CD8-positive, alpha-beta memory T cell (primary cell): ENCODE measurements around the gene MAST4. TPM values are rescaled to one million over a fixed set of nuclear protein-coding genes. Genes with fewer than 3 reads are reported as not detected.

Source experiments
- CTCF ChIA-PET: fragments of 350-600 bp; sonication (Branson Sonifier 250); formaldehyde crosslinking; loops from one replicate; lab custom pipeline; 2021; ENCODE audit warnings: antibody characterized with exemption; lab: Charles Lee
- POLR2A ChIA-PET: fragments of 350-600 bp; sonication (Branson Sonifier 250); formaldehyde crosslinking; loops from one replicate; lab custom pipeline; 2021; ENCODE audit warnings: antibody characterized with exemption; lab: Charles Lee
- DNase-seq, 5 donors: peaks; one replicate each; pipeline versions ENCODE4 v3.0.0 to v3.0.0-alpha.2; 2020 to 2022; ENCODE audit warnings: mixed read lengths in 1 of 5
- H3K27ac ChIP-seq: one replicate; pipeline ENCODE4 v1.7.0; 2013; ENCODE audit warnings: low read depth, mild to moderate bottlenecking, low read length, moderate library complexity
- H3K27me3 ChIP-seq: 2 replicates; pipeline ENCODE4 v1.7.0; 2013; ENCODE audit warnings: low read length, mild to moderate bottlenecking; ENCODE audit not compliant: insufficient read depth, poor library complexity, severe bottlenecking
- H3K36me3 ChIP-seq: 2 replicates; pipeline ENCODE4 v1.7.0; 2013; ENCODE audit warnings: mild to moderate bottlenecking, low read length, moderate library complexity; ENCODE audit not compliant: insufficient read depth
- H3K4me1 ChIP-seq: 2 replicates; pipeline ENCODE4 v1.7.0; 2013; ENCODE audit warnings: mild to moderate bottlenecking, low read length, moderate library complexity; ENCODE audit not compliant: insufficient read depth
- H3K4me3 ChIP-seq: 2 replicates; pipeline ENCODE4 v1.7.0; 2013; ENCODE audit warnings: mild to moderate bottlenecking, low read length
- H3K9me3 ChIP-seq: 2 replicates; pipeline ENCODE4 v1.7.0; 2013; ENCODE audit warnings: mild to moderate bottlenecking, low read length
- H3K27ac Mint-ChIP-seq, 8 donors: one replicate each; pipeline ENCODE4 v1.8.0; 2020 to 2021; ENCODE audit warnings: mixed read lengths in 8 of 8, mild to moderate bottlenecking in 6 of 8, inconsistent platforms in 3 of 8, moderate library complexity in 3 of 8
- H3K27me3 Mint-ChIP-seq, 2 donors: one replicate each; pipeline ENCODE4 v1.8.0; 2020 to 2021; ENCODE audit warnings: mixed read lengths in 2 of 2, mild to moderate bottlenecking in 1 of 2, moderate library complexity in 1 of 2
- H3K36me3 Mint-ChIP-seq, 3 donors: one replicate each; pipeline ENCODE4 v1.8.0; 2020 to 2021; ENCODE audit warnings: mixed read lengths in 3 of 3, inconsistent platforms in 1 of 3, mild to moderate bottlenecking in 1 of 3
- H3K4me1 Mint-ChIP-seq, 3 donors: one replicate each; pipeline ENCODE4 v1.8.0; 2020 to 2021; ENCODE audit warnings: mixed read lengths in 3 of 3, inconsistent platforms in 1 of 3, mild to moderate bottlenecking in 1 of 3
- H3K4me3 Mint-ChIP-seq, 7 donors: one replicate each; pipeline ENCODE4 v1.8.0; 2020 to 2021; ENCODE audit warnings: mixed read lengths in 7 of 7, mild to moderate bottlenecking in 6 of 7, moderate library complexity in 4 of 7, inconsistent platforms in 2 of 7
- H3K9me3 Mint-ChIP-seq, 5 donors: one replicate each; pipeline ENCODE4 v1.8.0; 2020 to 2022; ENCODE audit warnings: mixed read lengths in 5 of 5, mild to moderate bottlenecking in 3 of 5, moderate library complexity in 2 of 5, inconsistent platforms in 1 of 5
- polyA plus RNA-seq: library from polyadenylated mRNA; unstranded; fragments of 300-500 nt; fragmentation: Illumina TruSeq; gene quantifications from one replicate; pipeline ENCODE4 v1.2.3, GENCODE V29; 2021
- total RNA-seq, 2 experiments: library from RNA; stranded (reverse); gene quantifications; one replicate each; pipeline ENCODE4 v1.2.3, GENCODE V29; 2021

Gene MAST4
- total and polyA plus RNA-seq, 3 experiments from 2014 or later: 5.0 to 7.2 (median 6.5) TPM

DNA sequence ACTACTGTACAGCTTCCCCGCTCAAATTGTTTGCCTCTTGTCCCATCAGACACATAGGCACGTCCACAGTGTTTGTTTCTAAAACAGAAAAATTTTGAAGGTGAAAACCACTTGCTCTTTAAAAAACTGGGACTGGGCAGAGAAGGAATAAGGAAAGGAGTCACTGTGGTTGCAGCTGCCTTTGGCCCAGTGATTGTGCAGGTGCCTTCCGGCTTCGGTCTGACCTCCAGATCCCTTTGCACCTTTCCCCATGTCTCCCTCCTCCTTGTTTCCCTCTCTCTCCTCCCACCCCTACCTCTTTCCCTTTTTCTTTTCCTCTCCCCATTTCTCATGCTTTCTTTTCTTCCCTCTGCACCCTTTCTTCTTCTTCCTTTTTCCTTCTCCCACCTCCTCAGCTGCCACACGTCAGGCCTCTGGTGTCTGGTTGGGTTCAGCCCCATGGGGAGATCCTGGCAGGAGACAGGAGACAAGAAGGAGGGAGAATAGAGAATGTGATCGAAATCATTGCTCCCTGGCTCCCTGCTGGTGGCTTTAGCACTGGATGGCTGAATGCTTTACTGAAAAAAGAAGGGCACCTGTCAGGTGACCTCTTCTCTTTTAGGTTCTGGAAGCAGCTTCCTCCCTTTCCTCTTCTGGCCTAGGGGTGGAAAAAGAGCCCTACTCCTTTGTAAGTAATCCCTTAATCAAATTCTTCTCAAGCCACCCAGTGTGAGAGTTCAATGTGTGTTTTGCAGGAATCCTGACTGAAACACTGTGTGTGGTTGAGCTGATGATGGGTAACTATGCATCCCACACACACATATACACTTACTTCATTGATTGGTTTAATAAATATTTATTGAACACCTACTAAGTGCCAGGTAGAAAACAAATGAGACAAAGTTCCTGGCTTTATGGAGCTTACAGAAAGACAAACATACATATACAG, 267.3 kb downstream of the MAST4 start:
- Histone ChIP-seq H3K4me1 (no peaks in the 10 kb centered on the region), H3K9me3 (no peaks in the 10 kb centered on the region), H3K36me3 (no peaks in the 10 kb centered on the region), H3K4me3 (no peak overlapping the region), H3K27ac (no peak overlapping the region), H3K27me3 (no peaks in the 10 kb centered on the region)
- ChIA-PET CTCF (no interaction called here), POLR2A (no interaction called here)
- no peaks in the 10 kb centered on the region for H3K36me3 Mint-ChIP-seq
- no peaks in the 10 kb centered on the region for H3K4me1 Mint-ChIP-seq
- H3K27me3 Mint-ChIP-seq: peaks cover 6 to 60% of the 10 kb centered on the region in 2 donors
- peak overlapping the region in 1 of 8 donors; percentile 6 for H3K27ac Mint-ChIP-seq
- no peak overlapping the region for H3K4me3 Mint-ChIP-seq
- DNase-seq: no peak
- no peaks in the 10 kb centered on the region for H3K9me3 Mint-ChIP-seq

DNA sequence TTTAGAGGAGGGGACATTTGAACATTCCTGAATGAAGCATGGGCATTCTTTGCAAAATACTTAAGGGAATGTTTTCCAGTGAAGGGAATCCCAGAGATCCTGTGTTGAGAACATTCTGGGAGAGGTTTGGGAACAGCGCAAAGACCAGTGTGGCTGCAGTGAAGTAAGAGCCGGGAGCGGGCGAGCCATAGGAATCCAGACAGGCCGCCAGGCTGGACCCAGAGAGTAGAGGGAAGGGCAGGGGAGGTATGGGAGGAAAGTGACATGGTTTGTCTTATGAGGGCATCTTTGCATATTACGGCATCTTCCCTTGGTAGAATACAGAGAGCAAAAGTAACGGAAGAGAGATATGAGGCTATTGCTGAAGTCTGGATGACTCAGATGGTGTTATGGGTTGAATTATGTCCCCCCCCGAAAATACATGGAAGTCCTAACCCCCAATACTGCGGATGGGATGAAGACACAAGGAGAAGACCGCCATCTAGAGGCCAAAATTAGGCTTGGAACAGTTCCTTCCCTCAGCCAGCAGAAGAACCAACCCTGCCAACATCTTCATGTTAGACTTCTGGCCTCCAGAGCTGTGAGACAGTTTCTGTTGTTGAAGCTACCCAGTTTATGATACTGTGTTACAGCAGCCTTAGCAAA, 268.2 kb downstream of the MAST4 start:
- H3K4me3 Mint-ChIP-seq: no peak overlapping the region
- peaks cover 6 to 60% of the 10 kb centered on the region in 2 donors for H3K27me3 Mint-ChIP-seq
- Histone ChIP-seq H3K4me3 (no peak overlapping the region), H3K36me3 (no peaks in the 10 kb centered on the region), H3K27me3 (no peaks in the 10 kb centered on the region), H3K9me3 (no peaks in the 10 kb centered on the region), H3K27ac (no peak overlapping the region), H3K4me1 (no peaks in the 10 kb centered on the region)
- H3K36me3 Mint-ChIP-seq: no peaks in the 10 kb centered on the region
- H3K9me3 Mint-ChIP-seq: no peaks in the 10 kb centered on the region
- DNase-seq: peak in 1 of 5 donors; percentile 1
- no peaks in the 10 kb centered on the region for H3K4me1 Mint-ChIP-seq
- H3K27ac Mint-ChIP-seq: peak overlapping the region in 2 of 8 donors; percentile 6 to 67
- ChIA-PET POLR2A (no interaction called here), CTCF (interaction anchor here (0.7 to 1.1 kb wide), 2 partner anchors 45 to 1407 kb away, joined by 3 to 4 read pairs; no protein-coding TSS in a partner anchor)

DNA sequence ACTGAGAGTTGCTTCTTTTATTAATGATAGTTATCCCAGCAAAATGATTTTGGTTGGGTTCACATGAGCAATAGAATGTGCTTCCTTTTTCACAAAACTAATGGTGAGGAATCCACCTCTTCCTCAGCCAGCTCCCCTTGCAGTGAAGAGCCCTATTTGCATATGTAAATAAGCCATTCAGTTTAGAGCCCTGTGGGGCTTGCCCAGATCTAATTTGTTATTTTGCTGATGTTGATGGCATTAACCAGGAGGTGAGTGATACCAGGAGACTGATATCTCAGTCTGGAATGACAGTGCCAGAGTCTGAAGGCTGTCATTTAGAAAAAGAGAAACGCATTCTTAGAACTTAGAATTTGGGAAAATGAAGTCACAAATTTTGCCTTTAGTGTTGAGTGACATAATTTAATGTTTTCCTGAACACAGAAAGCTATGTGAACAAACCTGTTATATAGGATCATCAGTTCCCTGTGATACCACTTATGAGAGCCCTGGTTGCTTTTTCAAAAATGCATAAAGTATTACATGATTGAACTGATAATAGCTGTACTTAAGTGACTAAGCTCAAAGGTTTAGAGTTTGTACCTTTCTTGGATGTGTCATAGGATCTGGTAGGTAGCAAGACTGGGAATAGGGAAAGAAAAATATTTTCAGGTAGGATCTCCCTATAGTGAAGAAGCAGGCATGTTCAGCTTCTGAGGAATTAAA, 271.6 kb downstream of the MAST4 start:
- no peak overlapping the region for H3K4me3 ChIP-seq
- H3K27ac ChIP-seq: no peak overlapping the region
- H3K4me1 Mint-ChIP-seq: no peaks in the 10 kb centered on the region
- ChIA-PET POLR2A (no interaction called here), CTCF (no interaction called here)
- DNase-seq: no peak
- no peaks in the 10 kb centered on the region for H3K27me3 ChIP-seq
- peaks cover 6 to 42% of the 10 kb centered on the region in 2 donors for H3K27me3 Mint-ChIP-seq
- no peaks in the 10 kb centered on the region for H3K9me3 Mint-ChIP-seq
- H3K4me3 Mint-ChIP-seq: no peak overlapping the region
- H3K36me3 ChIP-seq: no peaks in the 10 kb centered on the region
- H3K27ac Mint-ChIP-seq: no peak overlapping the region
- no peaks in the 10 kb centered on the region for H3K4me1 ChIP-seq
- no peaks in the 10 kb centered on the region for H3K36me3 Mint-ChIP-seq
- no peaks in the 10 kb centered on the region for H3K9me3 ChIP-seq

DNA sequence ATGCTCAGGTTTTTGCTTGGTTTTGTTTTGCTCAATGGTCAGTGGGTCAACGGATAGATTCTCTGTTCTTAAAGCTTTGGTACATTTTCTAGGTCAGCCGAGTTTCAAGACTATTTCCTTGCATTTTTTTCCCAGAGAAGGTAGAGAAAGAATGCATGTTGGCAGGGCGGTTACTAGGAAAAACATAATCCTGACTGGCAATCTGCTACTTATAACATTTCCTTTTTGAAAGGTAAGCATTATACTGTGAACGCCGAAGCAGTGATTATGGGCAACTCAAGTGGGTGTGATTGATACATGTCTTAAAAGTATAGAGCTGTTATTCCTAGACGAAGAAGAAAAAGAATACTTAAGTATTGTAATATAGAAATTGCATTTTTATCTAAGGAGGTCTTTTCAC, 273.2 kb downstream of the MAST4 start:
- H3K27me3 Mint-ChIP-seq: peaks cover 3 to 26% of the 10 kb centered on the region in 2 donors
- Histone ChIP-seq H3K27ac (no peak overlapping the region), H3K9me3 (no peaks in the 10 kb centered on the region), H3K27me3 (no peaks in the 10 kb centered on the region), H3K4me3 (no peak overlapping the region), H3K4me1 (no peaks in the 10 kb centered on the region), H3K36me3 (no peaks in the 10 kb centered on the region)
- CTCF ChIA-PET: no interaction called here
- no peaks in the 10 kb centered on the region for H3K9me3 Mint-ChIP-seq
- H3K4me3 Mint-ChIP-seq: no peak overlapping the region
- no peaks in the 10 kb centered on the region for H3K36me3 Mint-ChIP-seq
- POLR2A ChIA-PET: no interaction called here
- DNase-seq: no peak
- H3K4me1 Mint-ChIP-seq: no peaks in the 10 kb centered on the region
- no peak overlapping the region for H3K27ac Mint-ChIP-seq

DNA sequence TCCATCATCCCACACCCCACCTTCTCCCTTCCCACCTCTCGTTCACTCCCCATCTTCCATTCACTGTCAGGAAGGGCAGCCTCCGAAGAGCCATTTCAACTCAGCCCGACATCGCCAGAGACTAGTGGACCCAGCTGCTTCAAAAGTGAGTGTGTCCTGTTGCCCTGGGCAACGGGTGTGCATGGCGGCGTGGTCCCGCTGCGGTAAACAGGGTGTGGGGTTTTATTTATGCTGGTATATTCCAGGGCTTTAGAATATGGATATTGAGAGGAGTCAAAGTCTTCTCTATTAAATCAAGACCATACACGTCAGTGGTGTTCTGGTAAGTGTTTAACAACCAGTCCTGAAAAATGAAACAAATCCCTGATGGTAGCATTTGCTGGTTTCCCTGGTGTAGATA, 274.5 kb downstream of the MAST4 start:
- POLR2A ChIA-PET: no interaction called here
- no peaks in the 10 kb centered on the region for H3K9me3 Mint-ChIP-seq

DNA sequence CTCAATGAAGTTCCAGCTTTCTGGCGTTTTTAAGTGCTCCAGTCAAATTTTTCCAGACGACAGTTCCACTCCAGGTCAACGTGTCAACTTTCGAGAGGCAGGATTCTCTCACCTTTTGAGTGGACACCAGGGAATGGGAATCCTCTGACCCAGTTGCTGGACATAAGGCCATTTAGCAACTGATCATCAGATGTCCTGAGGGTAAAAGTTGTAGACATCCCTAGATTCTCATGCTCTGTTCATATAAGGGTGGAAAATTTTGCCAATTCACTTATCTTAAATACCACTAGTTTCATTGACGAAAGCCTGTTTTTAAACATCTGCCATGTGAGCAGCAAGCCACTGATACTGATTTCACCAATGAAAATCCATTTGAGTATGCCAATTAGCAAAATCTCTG, 275.5 kb downstream of the MAST4 start:
- Mint-ChIP-seq H3K27me3 (peaks cover 0 to 12% of the 10 kb centered on the region in 2 donors), H3K4me3 (no peak overlapping the region), H3K36me3 (no peaks in the 10 kb centered on the region), H3K4me1 (no peaks in the 10 kb centered on the region), H3K9me3 (no peaks in the 10 kb centered on the region), H3K27ac (no peak overlapping the region)
- no peaks in the 10 kb centered on the region for H3K4me1 ChIP-seq
- no peak for DNase-seq
- no peaks in the 10 kb centered on the region for H3K9me3 ChIP-seq
- CTCF ChIA-PET: no interaction called here
- no peak overlapping the region for H3K4me3 ChIP-seq
- no peaks in the 10 kb centered on the region for H3K27me3 ChIP-seq
- POLR2A ChIA-PET: no interaction called here
- H3K36me3 ChIP-seq: no peaks in the 10 kb centered on the region
- no peak overlapping the region for H3K27ac ChIP-seq

More for the DNA sequence above, 274.5 kb downstream of the MAST4 start:
- no peak overlapping the region for H3K27ac ChIP-seq
- Mint-ChIP-seq H3K27ac (no peak overlapping the region), H3K27me3 (peaks cover 0 to 18% of the 10 kb centered on the region in 2 donors), H3K36me3 (no peaks in the 10 kb centered on the region), H3K4me3 (no peak overlapping the region), H3K4me1 (no peaks in the 10 kb centered on the region)
- H3K4me1 ChIP-seq: no peaks in the 10 kb centered on the region
- no peaks in the 10 kb centered on the region for H3K36me3 ChIP-seq
- CTCF ChIA-PET: no interaction called here
- no peaks in the 10 kb centered on the region for H3K27me3 ChIP-seq
- no peaks in the 10 kb centered on the region for H3K9me3 ChIP-seq
- H3K4me3 ChIP-seq: no peak overlapping the region
- DNase-seq: no peak

DNA sequence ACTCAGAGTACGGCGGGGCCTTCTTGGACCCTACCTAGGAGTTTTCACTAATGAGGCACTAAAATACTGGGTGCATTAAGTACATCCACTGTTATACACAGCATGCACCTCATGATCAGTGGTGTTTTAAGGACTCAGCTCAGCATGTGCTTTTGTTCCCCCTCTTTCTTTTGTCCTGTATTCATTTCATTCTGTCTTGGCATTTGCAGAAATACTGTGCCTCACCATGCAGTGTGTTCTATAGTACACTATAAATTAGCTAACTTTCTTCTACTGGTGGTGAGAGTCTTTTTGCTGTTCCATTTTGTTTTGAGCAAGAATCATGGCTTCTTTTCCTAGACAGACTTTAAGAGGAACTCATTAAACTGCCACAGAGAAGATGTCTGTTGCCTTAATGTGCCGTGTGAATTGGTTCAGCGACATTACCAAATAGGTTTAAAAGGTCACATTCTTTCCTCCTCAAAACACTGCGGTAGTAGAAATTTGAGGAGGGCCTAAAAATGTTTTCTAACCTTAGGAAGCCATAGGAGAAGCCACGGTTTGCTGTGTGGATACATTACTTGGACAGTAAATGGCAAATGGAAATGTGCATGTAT, 276.6 kb downstream of the MAST4 start:
- Histone ChIP-seq H3K9me3 (no peaks in the 10 kb centered on the region), H3K4me3 (no peak overlapping the region), H3K4me1 (no peaks in the 10 kb centered on the region), H3K27me3 (no peaks in the 10 kb centered on the region), H3K27ac (no peak overlapping the region), H3K36me3 (no peaks in the 10 kb centered on the region)
- no peaks in the 10 kb centered on the region for H3K9me3 Mint-ChIP-seq
- ChIA-PET CTCF (no interaction called here), POLR2A (no interaction called here)
- H3K27me3 Mint-ChIP-seq: peaks cover 0 to 12% of the 10 kb centered on the region in 2 donors
- no peaks in the 10 kb centered on the region for H3K36me3 Mint-ChIP-seq
- H3K4me3 Mint-ChIP-seq: no peak overlapping the region
- no peaks in the 10 kb centered on the region for H3K4me1 Mint-ChIP-seq
- DNase-seq: no peak
- no peak overlapping the region for H3K27ac Mint-ChIP-seq
